ENCODE results near the gene MAP3K6.

MAP3K6 gene

DNA sequence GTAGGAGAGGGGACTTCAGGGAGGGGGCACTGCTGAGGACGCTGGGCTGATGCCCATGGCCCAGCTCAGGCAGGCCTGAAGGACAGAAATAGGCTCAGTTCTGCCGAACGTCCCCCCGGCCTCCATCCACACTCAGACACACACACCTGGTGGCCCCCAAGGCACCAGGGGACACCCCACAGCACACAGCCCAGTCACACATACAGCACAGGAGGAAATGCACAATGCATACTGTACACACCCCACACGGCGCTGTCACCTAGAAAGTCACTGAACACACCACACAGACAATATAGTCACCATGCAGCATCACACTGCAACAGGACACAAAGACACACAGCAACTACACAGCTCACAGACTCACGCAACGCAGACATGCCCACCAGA is 24.4 kb downstream of the MAP3K6 start:
- no peak for TF ChIP-seq CTCF (IDR thresholded peaks at IDR 0.05; ENCODE audit: low read depth, low read length)

DNA sequence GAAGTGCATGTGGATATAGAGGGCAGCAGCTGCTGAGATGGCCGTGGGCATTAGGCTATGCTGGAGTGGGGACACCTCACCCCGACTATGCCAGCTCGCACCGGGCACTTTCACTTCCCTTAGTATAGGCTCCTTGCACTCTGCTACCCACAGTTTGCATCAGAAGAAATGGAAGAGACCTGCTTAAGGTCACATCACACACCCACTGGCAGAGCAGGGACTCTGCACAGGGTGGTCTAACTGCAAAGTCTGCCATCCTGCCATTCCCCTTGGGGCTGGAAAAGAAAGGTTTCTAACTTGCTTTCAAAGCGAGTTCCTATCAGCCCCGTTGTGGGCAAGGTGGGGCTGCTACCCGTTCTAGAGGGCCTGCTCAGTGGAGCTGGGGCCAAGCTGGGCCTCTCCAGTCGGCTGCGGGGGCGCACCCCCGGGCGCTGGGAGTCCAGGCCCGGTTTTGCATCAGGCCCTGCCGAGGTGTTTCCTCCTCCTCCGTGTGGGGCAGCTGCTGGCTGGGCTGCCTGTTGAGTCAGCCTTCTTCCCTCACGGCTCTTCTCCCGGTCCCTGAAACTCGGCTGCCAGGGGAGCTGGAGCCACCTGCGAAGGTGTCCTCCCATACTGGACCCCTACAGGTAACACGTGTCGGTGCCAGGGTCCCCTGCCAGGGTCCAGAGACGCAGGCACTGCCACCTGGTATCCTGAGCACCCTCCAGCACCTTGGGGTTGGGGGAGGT is 25.1 kb downstream of the MAP3K6 start, which contains the start of gene SYTL1:
Gene SYTL1, plus strand, starts transcription at position 498 of the 728 bp plus-strand sequence. CDS start 3,313 bp downstream, outside the sequence.
- peaks cover under 1% of the 10 kb centered on the region for H3K36me3 ChIP-seq
- H3K9me3 ChIP-seq (ENCODE audit: severe bottlenecking) = no peaks in the 10 kb centered on the region
- DNase-seq = peak; percentile 84
- TF ChIP-seq CTCF (IDR thresholded peaks at IDR 0.05; ENCODE audit: low read depth, low read length) = no peak
- H3K27me3 ChIP-seq (ENCODE audit: insufficient read depth, low read depth, severe bottlenecking) = no peaks in the 10 kb centered on the region
- peak within 1 kb of the TSS; percentile 88 for H3K27ac ChIP-seq
- peak within 1 kb of the TSS; percentile 46 for H3K4me3 ChIP-seq (ENCODE audit: low read depth, low read length)

More for the DNA sequence above, 24.4 kb downstream of the MAP3K6 start:
- Histone ChIP-seq H3K36me3 (peaks cover 4% of the 10 kb centered on the region), H3K9me3 (ENCODE audit: severe bottlenecking) (no peaks in the 10 kb centered on the region), H3K4me3 (ENCODE audit: low read depth, low read length) (peak overlapping the region; percentile 46), H3K27me3 (ENCODE audit: insufficient read depth, low read depth, severe bottlenecking) (no peaks in the 10 kb centered on the region), H3K27ac (peak overlapping the region; percentile 88)
- DNase-seq = no peak

DNA sequence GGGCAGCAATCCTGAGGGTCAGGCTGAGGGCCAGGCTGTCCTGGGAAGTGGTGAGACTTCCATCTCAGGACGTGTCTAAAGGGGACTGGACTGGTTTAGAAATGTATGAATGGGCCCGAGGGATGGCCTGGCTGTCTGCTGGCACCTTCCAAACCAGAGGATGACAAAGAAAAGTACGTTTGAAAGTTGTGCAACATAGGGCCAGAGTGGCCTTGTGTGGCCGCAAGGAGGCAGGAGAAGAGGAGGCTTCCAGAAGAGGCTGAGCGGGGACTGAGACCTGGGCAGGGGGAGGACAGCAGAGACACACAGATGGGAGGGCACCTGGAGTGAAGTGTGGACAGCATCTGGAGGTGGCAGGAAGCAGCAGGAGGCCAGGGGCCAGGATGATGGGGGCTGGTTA is 27.5 kb downstream of the MAP3K6 start:
- Histone ChIP-seq H3K4me3 (ENCODE audit: low read depth, low read length) (no peak overlapping the region), H3K36me3 (peaks cover 4% of the 10 kb centered on the region), H3K27me3 (ENCODE audit: insufficient read depth, low read depth, severe bottlenecking) (no peaks in the 10 kb centered on the region), H3K9me3 (ENCODE audit: severe bottlenecking) (no peaks in the 10 kb centered on the region), H3K27ac (no peak overlapping the region)
- DNase-seq = no peak
- TF ChIP-seq CTCF (IDR thresholded peaks at IDR 0.05; ENCODE audit: low read depth, low read length) = no peak

GRCh38 chr1:27338751-27339150 is 28.0 kb downstream of the MAP3K6 start:
- Histone ChIP-seq H3K27me3 (ENCODE audit: insufficient read depth, low read depth, severe bottlenecking) (no peaks in the 10 kb centered on the region), H3K9me3 (ENCODE audit: severe bottlenecking) (no peaks in the 10 kb centered on the region), H3K4me3 (ENCODE audit: low read depth, low read length) (no peak overlapping the region), H3K27ac (no peak overlapping the region), H3K36me3 (peaks cover 9% of the 10 kb centered on the region)
- DNase-seq = no peak
- TF ChIP-seq CTCF (IDR thresholded peaks at IDR 0.05; ENCODE audit: low read depth, low read length) = no peak

GRCh38 chr1:27336756-27337155 is 30.0 kb downstream of the MAP3K6 start:
- H3K27me3 ChIP-seq (ENCODE audit: insufficient read depth, low read depth, severe bottlenecking) = no peaks in the 10 kb centered on the region
- no peak for DNase-seq
- peaks cover 26% of the 10 kb centered on the region for H3K36me3 ChIP-seq
- H3K9me3 ChIP-seq (ENCODE audit: severe bottlenecking) = no peaks in the 10 kb centered on the region
- no peak overlapping the region for H3K27ac ChIP-seq
- no peak for TF ChIP-seq CTCF (IDR thresholded peaks at IDR 0.05; ENCODE audit: low read depth, low read length)
- H3K4me3 ChIP-seq (ENCODE audit: low read depth, low read length) = no peak overlapping the region
